ENCODE measurements around the gene FXYD2. TPM values are rescaled to one million over a fixed set of nuclear protein-coding genes. Genes with fewer than 3 reads are reported as not detected.
A peak's percentile ranks its signal among the peaks of the same experiment; 100 is the strongest.

The FXYD2 gene
- total and polyA plus RNA-seq, 9 of the 15 experiments (the other 6 are each of a cell fraction or from before 2014, with no cell fraction given) = not detected

GRCh38 chr11:117809236-117810055 lies 15.1 kb downstream of the FXYD2 start (continued):
- TF ChIP-seq ZBTB33 (CRISPR knock-in tag; IDR thresholded peaks at IDR 0.05) = no peak
- TF ChIP-seq TAF7 (tag; IDR thresholded peaks at IDR 0.05) = no peak
- no peak for TF ChIP-seq GTF2F1 (IDR thresholded peaks at IDR 0.05; ENCODE audit: low read depth, low read length)
- no peak for TF ChIP-seq NONO (IDR thresholded peaks at IDR 0.05; ENCODE audit: low read depth in 2 of 2, low read length in 1 of 2)
- TF ChIP-seq RERE (CRISPR knock-in tag; IDR thresholded peaks at IDR 0.05; ENCODE audit: borderline replicate concordance) = no peak
- peak; percentile 80 to 82; a peak in 3 of 4 replicates for TF ChIP-seq MLLT1 (IDR thresholded peaks at IDR 0.05)
- TF ChIP-seq EWSR1 (IDR thresholded peaks at IDR 0.05; ENCODE audit: borderline replicate concordance, low read depth, partially characterized antibody) = no peak
- peak; percentile 18 for TF ChIP-seq DACH1 (IDR thresholded peaks at IDR 0.05; ENCODE audit: partially characterized antibody)
- no peak for TF ChIP-seq ZNF764 (CRISPR knock-in tag; IDR thresholded peaks at IDR 0.05; ENCODE audit: low read depth)
- no peak for TF ChIP-seq ATF4 (CRISPR knock-in tag; IDR thresholded peaks at IDR 0.05)
- TF ChIP-seq DIDO1 (tag; IDR thresholded peaks at IDR 0.05; ENCODE audit: low read depth) = peak; percentile 47; the same call in 1 of the 2 replicates
- peak in 1 of 2 experiments; percentile 86; a peak in 1 of 4 replicates for TF ChIP-seq MCM7 (IDR thresholded peaks at IDR 0.05)
- TF ChIP-seq ZNF449 (CRISPR knock-in tag; IDR thresholded peaks at IDR 0.05) = no peak
- TF ChIP-seq HCFC1 (IDR thresholded peaks at IDR 0.05; ENCODE audit: low read depth, low read length) = no peak
- no peak for TF ChIP-seq ZNF311 (CRISPR knock-in tag; IDR thresholded peaks at IDR 0.05)
- TF ChIP-seq RFX7 (CRISPR knock-in tag; IDR thresholded peaks at IDR 0.05) = no peak
